NCI-H128 (cell line): ENCODE data around the gene PRM3.
"Not testable (repeated sequence)": the region's sequence is repeated elsewhere in the genome, so short reads cannot be mapped to it uniquely, and the experiment has no call there.

Experiments
- DNase-seq: peaks from one replicate; lab custom pipeline; 2025; ENCODE audit not compliant: unreplicated experiment; lab: John Stamatoyannopoulos, UW

PRM3 gene

DNA sequence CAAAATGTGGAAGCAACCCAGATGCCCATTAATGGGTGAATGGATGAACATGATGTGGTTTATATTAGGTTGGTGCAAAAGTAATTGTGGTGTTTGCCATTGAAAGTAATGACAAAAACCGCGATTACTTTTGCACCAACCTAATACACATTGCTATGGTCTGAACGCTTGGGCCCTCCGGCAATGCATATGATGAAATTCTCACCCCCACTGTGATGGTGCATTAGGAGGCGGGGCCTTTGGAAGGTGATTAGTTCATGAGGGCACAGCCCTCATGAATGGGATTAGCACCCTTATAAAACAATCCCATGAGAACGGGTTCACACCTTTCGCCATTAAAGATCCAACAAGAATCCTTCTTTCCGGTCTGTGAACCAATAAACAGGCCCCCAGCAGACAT is 33.0 kb upstream of the PRM3 start:
- no peak for DNase-seq

DNA sequence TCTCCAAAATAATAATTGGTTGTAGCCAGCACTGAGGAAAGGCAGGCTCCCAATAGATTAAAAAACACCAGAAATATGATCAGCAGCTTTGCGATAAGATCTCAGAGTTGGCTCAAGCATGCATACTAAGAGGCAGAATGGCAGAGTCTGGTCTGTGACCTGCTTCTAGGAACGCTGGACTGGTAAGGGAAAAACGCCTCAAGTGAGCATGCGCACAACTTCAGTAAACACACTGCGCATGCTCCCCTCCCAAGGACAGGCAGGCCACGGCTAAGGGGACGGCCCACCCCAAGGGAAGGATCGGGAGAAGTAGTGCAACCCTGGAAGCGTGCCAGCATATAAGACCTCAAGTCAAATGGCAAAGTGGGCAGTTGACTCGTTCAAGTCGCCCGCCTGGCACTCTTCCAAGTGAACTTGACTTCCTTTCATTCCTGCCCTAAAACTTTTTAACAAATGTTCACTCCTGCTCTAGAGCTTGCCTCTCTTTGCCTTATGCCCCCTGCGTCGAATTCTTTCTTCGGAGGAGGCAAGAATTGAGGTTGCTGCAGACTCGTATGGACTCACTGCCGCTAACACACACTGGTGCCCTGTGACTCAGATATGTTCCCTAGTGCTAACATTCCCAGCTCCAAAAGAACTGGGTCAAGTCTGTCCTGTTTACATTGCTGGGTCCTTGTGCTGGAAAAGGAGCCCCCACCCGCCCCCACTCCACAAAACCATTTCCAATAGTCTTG is 30.1 kb upstream of the PRM3 start:
- no peak for DNase-seq

DNA sequence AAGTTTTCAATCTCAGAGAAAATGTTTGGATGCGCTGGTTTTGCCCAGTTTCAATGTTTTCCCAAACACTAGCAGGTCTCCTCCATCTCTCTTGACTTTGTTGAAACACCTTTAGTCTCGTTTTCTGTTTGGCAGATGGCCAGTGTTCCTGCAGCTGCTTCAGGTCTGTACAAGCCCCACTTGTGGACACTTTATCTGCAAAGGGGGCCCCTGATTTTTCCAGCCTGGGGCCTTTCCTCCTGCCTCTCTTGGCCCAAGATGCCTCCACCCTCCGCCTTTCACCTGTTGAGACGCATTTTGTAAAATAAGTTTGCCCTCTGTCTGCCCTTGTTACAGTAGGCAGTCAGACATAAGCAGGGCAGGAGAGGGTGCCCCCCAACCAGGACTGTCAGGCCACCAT is 29.5 kb upstream of the PRM3 start:
- DNase-seq = peak; percentile 35

DNA sequence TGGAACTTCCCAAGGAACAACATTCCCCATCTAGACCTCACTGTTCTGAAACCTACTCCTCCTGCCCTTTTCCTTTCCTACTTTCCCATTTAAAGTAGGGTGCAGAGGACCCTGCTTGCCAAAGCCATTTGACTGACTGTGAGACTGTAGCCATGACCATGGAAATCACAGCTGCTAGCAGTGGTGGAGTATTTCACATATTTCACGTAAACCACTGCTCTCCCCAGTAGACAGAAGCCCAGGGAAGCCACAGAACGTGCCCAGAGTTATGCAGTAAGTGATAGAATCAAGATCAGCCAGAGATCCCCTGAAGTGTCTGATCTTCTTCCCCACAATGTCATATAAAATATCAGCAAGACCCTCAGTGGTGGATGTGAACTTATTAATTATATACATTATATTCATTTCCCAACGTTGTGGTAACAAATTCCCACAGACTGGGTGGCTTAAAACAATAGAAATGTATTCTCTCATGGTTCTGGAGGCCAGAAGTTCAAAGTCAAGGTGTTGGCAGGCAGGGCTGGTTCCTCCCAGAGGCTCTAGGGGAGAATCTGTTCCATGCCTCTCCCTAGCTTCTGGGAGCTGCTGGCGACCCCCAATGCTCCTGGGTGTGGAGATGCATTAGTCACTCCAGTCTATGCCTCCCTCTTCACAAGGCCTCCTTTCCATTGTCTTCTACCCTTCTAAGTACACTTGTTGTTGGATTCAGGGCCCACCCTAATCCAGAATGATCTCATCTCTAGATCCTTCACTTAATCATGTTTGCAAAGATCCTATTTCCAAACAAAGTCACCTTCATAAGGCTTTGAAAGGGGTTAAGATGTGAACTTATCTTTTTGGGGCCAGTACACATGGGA is 28.4 kb upstream of the PRM3 start:
- DNase-seq = no peak

DNA sequence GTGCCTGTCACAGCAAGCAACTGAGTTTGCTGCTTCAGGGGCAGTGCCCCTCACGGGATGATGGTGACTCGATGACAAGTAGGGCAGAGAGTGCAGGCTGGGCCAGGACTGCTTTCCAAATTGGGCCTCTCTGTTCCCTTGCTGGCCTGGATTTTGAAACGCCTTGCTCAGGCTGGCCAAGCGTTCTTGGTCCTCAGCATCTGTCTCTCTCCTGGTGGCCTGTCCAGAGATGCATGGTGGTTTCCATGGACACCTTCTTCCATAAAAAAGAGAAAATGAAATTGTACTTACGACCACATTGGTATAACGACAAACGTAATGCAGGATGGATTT is 27.1 kb upstream of the PRM3 start:
- DNase-seq = no peak

DNA sequence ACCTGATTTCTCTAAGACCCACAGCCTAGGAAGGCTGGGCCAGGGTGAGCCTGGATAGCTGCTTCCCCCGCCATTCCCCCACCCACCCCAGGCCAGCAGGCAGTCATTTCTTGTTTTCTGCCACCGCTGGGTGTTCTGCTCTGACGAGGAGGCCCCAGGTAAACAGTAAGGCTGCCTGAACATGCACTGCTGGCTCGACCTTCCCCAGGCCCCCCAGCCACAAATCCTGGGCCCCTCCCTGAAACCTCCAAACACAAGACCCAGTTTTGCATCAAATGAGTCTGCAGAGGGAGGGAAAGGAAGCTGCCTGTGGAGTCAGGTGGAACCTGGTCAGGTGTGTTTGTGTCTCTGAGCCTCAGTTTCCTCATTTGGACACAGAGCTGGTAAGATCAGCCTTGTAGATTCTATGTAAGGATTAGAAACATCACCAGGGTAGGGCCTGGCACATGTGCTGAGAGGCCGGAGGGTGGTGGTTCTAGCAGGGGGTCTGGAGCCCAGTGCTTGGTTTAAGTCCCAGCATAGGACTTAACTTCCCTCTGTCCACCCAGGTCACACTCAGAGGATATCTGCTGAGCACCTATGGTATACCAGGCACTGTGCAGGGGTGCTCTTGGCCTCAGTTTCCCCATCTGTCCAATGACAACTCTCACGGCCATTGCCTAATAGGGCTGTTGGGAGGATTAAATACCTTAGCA is 26.6 kb upstream of the PRM3 start:
- DNase-seq = no peak

DNA sequence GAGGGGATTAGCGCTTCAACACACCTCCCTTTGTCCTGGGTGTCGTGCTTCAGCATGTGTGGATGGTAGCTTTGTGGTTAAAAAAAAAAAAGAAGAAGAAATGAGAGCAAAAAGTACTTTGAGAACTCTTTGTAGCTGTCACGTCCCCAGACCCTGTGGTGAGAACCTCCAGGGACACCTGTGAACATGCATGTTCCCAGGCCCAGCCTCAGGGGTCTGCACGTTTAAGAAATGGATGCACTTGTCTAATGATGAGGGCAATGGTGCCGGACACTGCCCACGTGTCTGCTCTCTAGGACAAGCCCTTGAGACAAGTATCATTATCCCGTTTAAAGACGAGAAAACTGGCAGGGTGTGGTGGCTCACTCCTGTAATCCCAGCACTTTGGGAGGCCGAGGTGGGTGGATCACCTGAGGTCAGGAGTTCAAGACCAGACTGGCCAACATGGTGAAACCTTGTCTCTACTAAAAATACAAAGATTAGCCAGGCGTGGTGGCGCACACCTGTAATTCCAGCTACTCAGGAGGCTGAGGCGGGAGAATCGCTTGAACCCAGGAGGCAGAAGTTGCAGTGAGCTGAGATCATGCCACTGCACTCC is 25.6 kb upstream of the PRM3 start:
- not testable (repeated sequence) for DNase-seq

DNA sequence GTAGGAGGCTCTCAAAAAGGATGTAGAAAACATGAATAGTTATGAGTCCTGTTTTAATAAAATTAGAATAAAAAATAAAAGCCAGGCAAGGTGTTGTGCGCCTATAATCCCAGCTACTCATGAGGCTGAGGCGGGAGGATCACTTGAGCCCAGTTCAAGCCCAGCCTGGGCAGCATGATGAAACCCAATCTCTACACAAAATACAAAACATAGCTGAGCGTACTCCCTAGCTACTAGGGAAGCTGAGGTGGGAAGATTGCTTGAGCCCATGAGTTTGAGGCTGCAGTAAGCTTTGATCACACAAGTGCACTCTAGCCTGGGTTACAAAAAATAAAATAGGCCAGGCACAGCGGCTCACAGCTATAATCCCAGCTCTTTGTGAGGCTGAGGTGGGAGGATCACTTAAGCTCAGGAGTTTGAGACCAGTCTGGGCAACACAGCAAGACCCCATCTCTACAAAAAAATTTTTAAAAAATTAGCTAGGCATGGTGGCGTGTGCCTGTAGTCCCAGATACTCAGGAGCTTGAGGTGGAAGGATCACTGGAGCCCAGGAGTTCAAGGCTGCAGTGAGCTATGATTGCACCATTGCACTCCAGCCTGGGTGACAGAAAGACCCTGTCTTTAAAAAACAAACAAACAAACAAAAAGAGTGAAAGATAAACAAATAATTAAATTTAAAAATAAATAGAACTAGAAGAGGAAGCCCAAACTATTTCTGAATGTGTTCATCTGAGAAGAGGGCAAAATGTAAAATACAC is 24.9 kb upstream of the PRM3 start:
- no peak for DNase-seq

DNA sequence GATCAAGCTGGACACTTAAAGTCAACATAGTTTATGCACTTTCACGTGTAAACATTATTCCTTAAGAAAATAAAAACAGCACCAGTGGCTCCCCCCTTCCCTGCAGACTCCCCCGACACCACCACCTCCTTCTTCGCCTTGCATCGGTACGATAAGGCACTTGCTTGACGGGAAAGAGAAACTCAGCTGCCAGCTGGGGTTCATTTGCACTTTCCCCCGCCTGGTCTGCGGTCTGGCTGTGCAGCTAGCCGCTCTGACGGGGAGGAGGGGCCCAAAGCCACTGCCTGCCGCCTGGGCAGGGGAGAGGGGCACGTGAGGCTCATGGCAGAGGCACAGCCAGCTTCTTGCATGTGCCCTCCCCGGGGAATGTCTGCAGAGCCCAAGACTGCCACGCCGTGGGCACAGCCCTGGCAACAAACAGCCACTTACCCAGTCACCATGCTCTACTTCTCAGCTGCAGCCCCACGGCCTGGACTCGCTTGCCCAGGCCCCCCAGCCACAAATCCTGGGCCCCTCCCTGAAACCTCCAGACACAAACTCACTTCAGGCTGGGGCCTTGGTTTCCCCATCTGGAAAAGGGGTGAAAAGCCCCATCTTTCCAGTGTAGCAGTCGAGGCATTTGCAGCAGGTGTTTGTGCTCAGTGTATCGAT is 24.2 kb upstream of the PRM3 start:
- peak; percentile 19 for DNase-seq

DNA sequence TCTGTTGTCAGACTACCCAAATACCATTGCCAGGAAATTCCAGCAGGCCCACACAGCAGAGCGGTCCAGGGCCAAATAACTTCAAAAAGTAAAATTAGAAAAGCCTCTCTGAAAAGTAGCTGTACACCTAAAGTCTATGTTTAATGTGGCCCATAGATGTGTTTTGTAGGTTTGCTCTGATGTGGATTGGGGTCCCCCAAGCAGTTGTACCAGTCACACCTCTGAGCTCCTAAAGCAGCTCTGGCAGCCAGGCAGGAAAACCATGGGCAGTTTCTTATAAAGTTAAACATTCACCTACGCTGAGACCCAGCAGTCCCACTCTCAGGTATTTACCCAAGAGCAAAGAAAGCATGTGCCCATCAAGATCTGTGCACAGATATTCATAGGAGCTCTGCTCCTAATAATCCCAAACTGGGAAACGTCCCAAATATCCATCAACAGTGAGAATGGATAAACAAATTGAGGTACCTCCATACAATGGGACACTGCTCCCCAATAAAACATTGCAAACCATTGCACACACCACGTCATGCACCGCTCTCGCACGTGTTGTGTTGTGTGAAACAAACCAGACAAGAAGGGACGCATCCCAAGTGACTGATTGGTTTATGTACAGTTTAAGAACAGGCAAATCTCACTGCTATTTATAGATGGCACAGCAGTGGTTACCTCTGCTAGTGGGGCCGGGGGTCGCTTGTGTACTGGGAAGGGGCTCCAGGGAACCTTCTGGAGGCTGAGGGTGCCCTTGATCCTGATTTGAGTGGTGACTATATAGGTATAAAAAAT is 23.5 kb upstream of the PRM3 start:
- no peak for DNase-seq

DNA sequence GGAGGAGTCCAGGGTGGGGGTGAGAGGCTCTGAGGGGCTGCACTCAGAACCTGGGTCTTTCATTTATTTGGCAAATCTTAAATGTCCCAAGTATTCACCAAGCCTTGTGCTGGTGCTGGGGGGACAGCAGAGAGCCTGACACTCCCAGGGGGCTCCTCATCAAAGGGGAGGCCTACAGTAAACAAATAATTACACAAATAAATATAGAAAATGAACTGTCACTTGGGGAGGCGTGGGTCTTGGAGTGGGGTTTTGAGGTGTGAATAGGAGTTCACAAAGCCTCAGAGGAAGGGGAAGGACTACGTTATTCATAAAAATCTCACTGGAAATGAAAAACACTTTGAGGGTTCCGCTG is 22.9 kb upstream of the PRM3 start:
- DNase-seq = no peak

DNA sequence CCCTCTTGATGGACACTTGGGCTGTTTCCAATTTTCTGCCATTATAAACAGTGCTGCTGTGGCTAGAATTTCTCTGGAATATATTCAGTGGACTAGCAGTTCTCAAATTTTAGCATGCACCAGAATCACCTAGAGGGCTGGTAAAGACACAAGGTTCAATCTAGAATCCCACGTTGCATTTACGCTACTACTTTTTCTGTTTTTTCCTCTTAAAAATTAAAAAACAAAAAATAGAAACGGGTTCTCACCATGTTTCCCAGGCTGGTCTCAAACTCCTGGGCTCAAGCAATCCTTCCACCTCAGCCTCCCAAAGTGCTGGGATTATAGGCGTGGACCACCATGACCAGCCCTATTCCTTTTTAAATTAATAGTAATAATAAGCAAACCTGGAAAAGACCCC is 22.2 kb upstream of the PRM3 start:
- no peak for DNase-seq

DNA sequence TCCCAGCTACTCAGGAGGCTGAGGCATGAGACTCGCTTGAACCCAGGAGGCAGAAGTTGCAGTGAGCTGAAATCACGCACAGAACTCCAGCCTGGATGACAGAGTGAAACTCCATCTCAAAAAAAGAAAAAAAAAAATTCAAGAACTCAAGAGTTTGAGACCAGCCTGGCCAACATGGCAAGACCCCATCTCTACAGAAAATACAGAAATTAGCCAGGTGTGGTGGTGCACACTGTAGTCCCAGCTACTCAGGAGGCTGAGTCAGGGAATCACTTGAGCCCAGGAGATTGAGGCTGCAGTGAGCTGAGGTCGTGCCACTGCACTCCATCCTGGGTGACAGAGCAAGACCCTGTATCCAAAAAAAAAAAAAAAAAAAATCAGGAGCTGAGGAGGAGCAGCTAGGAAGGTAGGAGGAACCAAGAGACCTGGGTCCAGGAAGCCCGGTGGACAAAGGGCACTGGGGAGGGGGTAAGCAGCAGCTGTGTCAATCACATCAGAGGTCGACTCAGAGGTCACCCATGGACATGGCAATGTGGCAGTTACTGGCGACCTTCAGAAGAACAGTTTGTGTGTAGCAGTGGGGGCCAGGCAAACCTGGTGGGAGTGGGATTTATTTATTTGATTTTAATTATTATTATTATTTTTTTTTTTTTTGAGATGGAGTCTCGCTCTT is 18.8 kb upstream of the PRM3 start:
- no peak for DNase-seq

DNA sequence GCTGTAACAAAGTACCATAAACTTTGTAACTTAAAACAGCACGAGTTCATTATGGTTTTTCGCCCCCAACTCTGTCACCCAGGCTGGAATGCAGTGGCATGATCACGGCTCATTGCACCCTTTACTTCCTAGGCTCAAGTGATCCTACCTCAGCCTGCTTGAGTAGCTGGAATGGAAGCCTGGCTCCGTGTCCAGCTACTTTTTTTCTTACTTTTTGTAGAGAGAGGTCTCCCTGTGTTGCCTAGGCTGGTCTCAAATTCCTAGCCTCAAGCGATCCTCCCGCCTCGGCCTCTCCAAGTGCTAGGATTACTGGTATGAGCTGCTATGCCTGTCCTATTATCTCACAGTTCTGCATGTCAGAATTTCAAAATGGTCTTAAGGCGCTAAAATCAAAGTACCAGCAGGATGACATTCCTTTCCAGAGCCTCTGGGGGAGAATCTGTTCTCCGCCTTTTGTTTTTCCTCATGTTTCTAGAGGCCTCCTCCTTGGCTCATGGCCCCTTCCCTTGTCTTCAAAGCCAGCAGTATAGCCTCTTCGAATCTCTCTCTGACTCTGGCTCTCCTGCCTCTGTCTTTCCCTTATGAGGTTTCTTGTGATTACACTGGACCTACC is 17.8 kb upstream of the PRM3 start:
- DNase-seq = no peak

DNA sequence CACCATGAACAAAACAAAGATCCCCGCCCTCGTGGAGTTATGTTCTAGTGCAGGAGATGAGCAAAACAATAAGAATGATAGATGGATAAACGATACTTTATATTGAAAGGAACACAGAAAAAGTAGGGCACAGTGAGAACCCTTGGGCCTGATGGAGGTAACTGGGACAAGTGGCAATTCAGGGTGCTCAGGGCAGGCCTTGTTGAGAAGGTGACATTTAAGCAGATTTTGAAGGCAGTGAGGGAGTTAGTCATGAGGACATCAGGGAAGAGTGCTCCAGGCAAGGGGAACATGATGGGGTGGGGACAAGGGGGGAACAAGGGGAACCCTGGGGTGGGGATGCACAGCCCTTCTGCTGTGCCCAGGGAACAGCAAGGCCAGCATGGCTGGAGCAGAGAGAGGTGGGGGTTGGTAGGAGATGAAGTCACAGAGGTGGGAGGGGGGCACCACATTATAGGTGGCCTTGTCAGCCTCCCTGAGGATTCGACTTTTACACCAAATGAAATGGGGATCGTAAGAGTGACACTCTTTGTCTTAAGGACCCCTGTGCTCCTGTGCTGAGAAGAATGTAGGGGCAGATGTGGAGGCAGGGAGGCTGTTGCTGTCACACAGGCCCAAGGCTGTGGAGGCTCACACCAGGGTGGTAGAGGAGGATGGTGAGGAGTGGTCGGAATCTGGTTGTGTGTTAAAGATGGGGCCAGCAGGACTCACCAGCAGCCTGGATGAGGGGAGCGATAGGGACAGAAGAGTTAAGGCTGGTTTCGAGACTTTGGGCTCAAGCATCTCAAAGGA is 16.9 kb upstream of the PRM3 start:
- no peak for DNase-seq

DNA sequence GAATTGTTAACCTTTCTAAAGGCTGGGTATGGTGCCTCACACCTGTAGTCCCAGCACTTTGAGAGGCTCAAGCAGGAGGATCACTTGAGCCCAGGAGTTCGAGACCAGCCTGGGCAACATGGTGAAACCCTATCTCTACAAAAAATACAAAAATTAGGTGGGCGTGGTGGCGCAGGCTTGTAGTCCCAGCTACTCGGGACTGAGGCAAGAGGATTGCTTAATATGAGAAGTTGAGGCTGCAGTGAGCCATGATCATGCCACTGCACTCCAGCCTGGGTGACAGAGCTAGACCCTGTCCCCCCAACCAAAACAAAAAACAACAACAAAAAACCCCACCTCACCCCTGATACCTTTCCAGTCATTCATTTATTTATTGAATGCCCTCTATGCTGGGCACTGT is 16.3 kb upstream of the PRM3 start:
- not testable (repeated sequence) for DNase-seq

DNA sequence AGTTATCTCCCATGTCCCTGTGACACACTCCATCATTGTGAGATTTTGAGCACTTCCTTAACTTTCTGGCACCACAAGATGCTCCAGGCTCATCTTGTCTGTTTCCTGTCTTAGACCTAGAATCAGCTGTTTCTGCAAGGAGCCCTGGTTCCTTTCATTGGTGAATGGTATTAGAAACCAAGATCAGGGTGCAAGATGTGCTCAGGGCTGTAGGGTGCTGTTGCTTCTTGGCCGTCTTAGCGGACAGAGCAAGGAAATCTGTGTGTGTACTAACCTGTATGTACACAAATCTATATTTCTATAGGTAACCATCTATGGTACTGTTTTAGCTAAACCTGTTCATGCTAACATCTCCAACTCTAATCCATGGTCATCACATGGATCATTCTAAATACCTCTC is 15.8 kb upstream of the PRM3 start:
- DNase-seq = no peak

DNA sequence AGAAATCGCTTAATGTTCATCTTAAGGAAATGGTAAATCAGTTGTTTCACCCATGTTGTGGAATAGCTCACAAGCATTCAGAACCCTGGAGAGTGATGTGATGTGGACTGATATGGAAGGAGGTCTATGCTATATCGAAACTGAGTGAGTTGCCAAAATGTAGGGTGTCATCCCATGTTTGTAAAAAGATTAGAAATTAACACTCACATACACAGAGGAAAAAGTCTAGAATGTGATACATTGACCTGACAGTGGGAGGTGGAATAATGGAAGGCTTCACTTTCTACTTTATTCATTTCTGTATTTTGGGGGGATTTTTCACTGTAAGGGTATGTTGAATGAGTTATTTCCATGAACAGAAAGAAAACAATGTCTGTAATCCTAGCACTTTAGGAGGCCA is 12.4 kb upstream of the PRM3 start:
- no peak for DNase-seq
